Measurements from ENCODE around the gene GRAMD2B. TPM values are rescaled to one million over a fixed set of nuclear protein-coding genes. Genes with fewer than 3 reads are reported as not detected.
A peak's percentile ranks its signal among the peaks of the same experiment; 100 is the strongest.

Gene GRAMD2B
- total RNA-seq, 6 experiments from 2014 or later = 69.2 to 154 (median 80.5) TPM

GRCh38 chr5:126483156-126483555 lies 59.9 kb downstream of the GRAMD2B start:
- peak overlapping the region; percentile 76 for H3K27ac Mint-ChIP-seq
- DNase-seq = no peak

DNA sequence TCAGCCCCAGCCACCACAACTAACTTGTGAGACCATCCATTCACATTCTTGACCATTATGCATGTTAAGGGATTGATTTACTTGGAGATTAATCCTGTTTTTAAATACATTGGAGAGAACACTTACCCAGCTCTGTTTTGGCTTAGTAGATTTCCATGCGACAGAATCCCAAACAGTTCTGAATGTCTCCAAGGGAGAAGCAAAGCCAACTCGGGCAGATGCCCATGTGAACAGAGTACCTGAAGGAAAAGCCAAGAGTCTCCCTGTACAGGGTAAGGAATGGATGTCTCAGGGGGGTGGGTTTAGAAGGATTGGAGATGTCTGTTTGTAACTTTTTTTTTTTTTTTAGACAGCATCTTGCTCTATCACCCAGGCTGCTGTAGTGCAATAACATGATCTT lies 61.0 kb downstream of the GRAMD2B start:
- TF ChIP-seq, protein P1, sequence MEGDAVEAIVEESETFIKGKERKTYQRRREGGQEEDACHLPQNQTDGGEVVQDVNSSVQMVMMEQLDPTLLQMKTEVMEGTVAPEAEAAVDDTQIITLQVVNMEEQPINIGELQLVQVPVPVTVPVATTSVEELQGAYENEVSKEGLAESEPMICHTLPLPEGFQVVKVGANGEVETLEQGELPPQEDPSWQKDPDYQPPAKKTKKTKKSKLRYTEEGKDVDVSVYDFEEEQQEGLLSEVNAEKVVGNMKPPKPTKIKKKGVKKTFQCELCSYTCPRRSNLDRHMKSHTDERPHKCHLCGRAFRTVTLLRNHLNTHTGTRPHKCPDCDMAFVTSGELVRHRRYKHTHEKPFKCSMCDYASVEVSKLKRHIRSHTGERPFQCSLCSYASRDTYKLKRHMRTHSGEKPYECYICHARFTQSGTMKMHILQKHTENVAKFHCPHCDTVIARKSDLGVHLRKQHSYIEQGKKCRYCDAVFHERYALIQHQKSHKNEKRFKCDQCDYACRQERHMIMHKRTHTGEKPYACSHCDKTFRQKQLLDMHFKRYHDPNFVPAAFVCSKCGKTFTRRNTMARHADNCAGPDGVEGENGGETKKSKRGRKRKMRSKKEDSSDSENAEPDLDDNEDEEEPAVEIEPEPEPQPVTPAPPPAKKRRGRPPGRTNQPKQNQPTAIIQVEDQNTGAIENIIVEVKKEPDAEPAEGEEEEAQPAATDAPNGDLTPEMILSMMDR (IDR thresholded peaks at IDR 0.05) = no peak
- DNase-seq = no peak
- H3K9me3 Mint-ChIP-seq = no peaks in the 10 kb centered on the region
- H3K27me3 Mint-ChIP-seq (ENCODE audit: insufficient read depth) = peaks cover 4% of the 10 kb centered on the region; the same call in 1 of the 2 replicates
- no peak overlapping the region for H3K4me3 Mint-ChIP-seq
- no peak overlapping the region; the same call in 1 of the 2 replicates for H3K27ac Mint-ChIP-seq
- H3K4me1 Mint-ChIP-seq (ENCODE audit: low read depth) = peaks cover 68% of the 10 kb centered on the region
- peaks cover 82% of the 10 kb centered on the region for H3K36me3 Mint-ChIP-seq (ENCODE audit: low read depth)

More at GRCh38 chr5:126483156-126483555, 59.9 kb downstream of the GRAMD2B start:
- TF ChIP-seq, protein P1 (IDR thresholded peaks at IDR 0.05) = no peak
- H3K36me3 Mint-ChIP-seq (ENCODE audit: low read depth) = peaks cover 74% of the 10 kb centered on the region
- H3K4me3 Mint-ChIP-seq = no peak overlapping the region
- H3K27me3 Mint-ChIP-seq (ENCODE audit: insufficient read depth) = peaks cover 4% of the 10 kb centered on the region; the same call in 1 of the 2 replicates
- H3K4me1 Mint-ChIP-seq (ENCODE audit: low read depth) = peaks cover 57% of the 10 kb centered on the region
- H3K9me3 Mint-ChIP-seq = no peaks in the 10 kb centered on the region

DNA sequence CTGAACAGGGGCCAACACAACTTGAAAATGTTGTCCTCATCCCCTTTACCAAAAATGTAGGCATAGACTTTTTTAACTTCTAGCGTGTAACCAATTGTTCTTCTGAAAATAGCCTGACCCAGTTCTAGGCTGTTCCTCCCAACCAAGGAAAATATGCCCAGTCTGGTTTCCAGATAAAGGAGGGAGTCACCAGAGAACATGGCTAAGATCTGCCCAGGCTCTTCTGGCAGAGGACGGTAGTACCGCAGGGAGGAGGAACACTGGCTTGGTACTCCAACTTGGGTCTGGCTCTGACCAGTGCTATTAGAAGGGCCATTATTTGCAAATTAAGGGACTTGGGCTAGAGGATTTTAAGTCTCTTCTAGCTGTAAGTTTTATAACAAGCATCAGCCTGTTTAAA lies 63.1 kb downstream of the GRAMD2B start:
- peak overlapping the region; percentile 58 for H3K27ac Mint-ChIP-seq
- no peak for DNase-seq
- peaks cover 3% of the 10 kb centered on the region; the same call in 1 of the 2 replicates for H3K27me3 Mint-ChIP-seq (ENCODE audit: insufficient read depth)
- TF ChIP-seq, protein P1 (IDR thresholded peaks at IDR 0.05) = no peak
- H3K4me1 Mint-ChIP-seq (ENCODE audit: low read depth) = peaks cover 68% of the 10 kb centered on the region
- no peak overlapping the region for H3K4me3 Mint-ChIP-seq
- H3K9me3 Mint-ChIP-seq = no peaks in the 10 kb centered on the region
- H3K36me3 Mint-ChIP-seq (ENCODE audit: low read depth) = peaks cover 82% of the 10 kb centered on the region

GRCh38 chr5:126487596-126487995 lies 64.4 kb downstream of the GRAMD2B start:
- Mint-ChIP-seq H3K9me3 (no peaks in the 10 kb centered on the region), H3K36me3 (ENCODE audit: low read depth) (peaks cover 87% of the 10 kb centered on the region), H3K4me1 (ENCODE audit: low read depth) (peaks cover 66% of the 10 kb centered on the region), H3K27ac (peak overlapping the region; percentile 59; the same call in 1 of the 2 replicates), H3K27me3 (ENCODE audit: insufficient read depth) (peaks cover 3% of the 10 kb centered on the region; the same call in 1 of the 2 replicates), H3K4me3 (no peak overlapping the region)
- no peak for DNase-seq
- TF ChIP-seq, protein P1 (IDR thresholded peaks at IDR 0.05) = no peak

DNA sequence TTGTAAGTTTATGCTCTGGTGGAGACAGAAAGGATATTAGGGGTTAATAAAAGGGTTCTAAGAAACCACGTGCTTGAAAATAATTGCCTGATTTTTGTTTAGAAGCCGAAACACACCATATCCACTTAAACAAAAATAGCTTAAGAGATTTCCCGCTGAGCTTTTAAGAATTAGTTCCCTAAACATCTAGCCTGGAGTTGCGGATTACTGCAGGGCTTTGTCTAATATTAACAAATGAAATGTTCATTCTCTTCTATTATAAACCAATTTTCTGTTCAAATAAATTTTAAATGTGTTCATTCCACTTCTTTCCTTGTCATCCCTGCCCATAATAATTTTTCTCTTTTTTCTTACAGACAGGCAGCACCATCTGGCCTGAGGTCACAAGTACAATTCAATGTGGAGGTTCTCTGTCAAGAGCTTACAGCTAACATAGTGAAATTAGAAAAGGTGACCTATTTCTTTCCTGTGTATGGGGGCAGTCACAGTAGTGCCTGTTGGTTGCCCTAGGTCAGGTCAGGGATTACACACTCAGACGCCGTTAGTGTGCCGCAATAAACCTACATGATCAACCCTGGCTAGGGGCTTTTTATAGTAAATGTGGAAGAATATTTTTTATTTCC lies 65.3 kb downstream of the GRAMD2B start:
- no peak for DNase-seq
- H3K36me3 Mint-ChIP-seq (ENCODE audit: low read depth) = peaks cover 85% of the 10 kb centered on the region
- H3K9me3 Mint-ChIP-seq = no peaks in the 10 kb centered on the region
- H3K27ac Mint-ChIP-seq = peak overlapping the region; percentile 59
- TF ChIP-seq, protein P1 (IDR thresholded peaks at IDR 0.05) = no peak
- H3K4me3 Mint-ChIP-seq = no peak overlapping the region
- peaks cover 1% of the 10 kb centered on the region; the same call in 1 of the 2 replicates for H3K27me3 Mint-ChIP-seq (ENCODE audit: insufficient read depth)
- peaks cover 57% of the 10 kb centered on the region for H3K4me1 Mint-ChIP-seq (ENCODE audit: low read depth)
